HT-29 (cell line): ENCODE data around the gene FADS1. TPM values are rescaled to one million over a fixed set of nuclear protein-coding genes. Genes with fewer than 3 reads are reported as not detected.

Experiments used
- DNase-seq: peaks from one replicate; pipeline ENCODE4 v3.0.0-alpha.2; 2015; ENCODE audit warnings: low spot score
- total RNA-seq: library from RNA; depleted of rRNA; stranded (reverse); fragments of >200 nt; shearing (Covaris generic); gene quantifications from 2 replicates; pipeline ENCODE4 v1.2.3, GENCODE V29; 2014

FADS1 gene
- total RNA-seq, 1 experiment from 2014 or later: 9.4 TPM

DNA sequence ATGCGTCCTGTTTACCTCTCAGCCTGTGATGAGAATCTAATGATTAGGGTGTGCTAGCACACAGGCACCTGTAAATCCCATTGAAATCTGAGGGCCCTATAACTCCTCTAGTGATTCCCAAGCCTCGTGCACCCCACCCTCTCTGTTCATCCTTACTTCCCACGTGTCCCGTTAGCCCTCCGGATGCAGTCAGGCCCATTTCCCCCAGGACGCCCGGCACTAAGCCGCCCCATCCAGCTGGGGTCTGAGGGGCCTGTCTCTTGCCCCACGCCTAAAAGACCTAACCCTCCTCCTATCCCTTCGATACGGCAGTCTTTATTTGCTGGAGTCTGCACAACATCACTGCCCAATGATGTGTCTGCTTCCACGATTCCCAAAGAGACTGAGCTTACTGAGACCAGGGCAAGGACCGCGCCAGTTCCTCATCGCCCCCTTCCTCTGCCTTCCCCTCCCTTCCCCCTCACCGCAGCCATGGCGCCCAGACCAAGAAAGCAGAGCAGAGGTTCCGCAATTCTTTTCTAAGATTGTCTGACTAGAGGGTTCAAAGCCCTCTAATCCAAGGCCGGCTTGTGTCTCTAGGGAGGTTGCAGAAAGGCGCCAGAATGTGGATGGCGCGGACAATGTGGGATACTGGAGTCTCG lies 10.2 kb upstream of the FADS1 start:
- no peak for DNase-seq

DNA sequence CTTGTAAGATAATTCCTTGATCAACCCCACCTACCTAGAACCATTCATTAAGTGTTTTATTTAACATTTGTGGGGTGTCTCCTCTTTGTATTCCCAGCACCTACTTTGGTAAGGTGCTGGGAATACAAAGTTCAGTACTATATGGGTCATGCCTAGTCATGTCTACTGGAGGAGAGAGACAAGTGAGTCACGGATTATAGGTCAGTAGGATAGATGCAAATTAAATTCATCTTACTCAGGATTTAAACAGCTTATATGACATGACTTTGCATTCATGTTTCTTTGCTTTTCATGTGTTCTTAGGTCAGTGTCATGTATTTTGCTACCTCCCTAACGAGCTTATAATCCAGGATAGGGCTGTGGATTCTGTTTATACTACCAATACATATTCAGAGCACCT lies 3.4 kb upstream of the FADS1 start:
- DNase-seq: no peak

DNA sequence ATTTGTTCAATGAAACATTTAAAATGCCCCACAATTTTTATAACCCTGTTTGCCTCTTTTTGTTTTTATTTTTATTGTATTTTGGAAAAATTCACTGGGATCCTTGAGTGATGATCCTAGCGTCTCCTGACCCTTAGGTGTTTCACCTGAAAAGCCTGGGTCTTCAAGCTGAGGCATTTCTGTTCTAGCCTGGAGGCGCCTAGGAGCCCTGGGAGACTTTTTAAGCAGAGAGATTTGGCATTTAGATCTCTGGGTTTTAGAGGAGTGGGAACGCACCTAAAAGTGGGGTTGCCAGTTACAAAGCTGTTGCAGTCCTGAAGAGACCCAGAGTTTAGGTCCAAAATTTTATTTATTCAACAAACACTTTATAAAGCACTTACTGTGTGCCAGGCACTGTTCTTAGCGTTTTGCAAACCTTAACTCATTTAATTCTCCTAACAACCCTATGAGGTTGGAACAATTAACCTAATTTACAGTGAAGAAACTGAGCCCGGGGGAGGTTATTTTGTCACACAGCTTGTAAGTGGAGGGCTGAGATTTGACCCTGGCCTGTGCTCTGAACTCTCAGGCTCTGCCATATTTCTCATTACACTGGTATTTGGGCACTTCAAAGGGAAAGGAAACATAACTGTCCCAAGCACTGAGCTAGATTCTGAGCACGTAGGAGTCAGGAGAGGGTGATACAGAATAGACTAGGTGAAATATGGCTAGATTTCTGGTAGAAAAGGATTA lies 834 bp upstream of the FADS1 start:
- DNase-seq: no peak

GRCh38 chr11:61815790-61816735 lies 740 bp downstream of the FADS1 start:
- no peak for DNase-seq

GRCh38 chr11:61814958-61815789 lies 1.6 kb downstream of the FADS1 start:
- DNase-seq: peak; percentile 89

GRCh38 chr11:61814247-61814957 lies 2.4 kb downstream of the FADS1 start:
- peak; percentile 52 for DNase-seq

DNA sequence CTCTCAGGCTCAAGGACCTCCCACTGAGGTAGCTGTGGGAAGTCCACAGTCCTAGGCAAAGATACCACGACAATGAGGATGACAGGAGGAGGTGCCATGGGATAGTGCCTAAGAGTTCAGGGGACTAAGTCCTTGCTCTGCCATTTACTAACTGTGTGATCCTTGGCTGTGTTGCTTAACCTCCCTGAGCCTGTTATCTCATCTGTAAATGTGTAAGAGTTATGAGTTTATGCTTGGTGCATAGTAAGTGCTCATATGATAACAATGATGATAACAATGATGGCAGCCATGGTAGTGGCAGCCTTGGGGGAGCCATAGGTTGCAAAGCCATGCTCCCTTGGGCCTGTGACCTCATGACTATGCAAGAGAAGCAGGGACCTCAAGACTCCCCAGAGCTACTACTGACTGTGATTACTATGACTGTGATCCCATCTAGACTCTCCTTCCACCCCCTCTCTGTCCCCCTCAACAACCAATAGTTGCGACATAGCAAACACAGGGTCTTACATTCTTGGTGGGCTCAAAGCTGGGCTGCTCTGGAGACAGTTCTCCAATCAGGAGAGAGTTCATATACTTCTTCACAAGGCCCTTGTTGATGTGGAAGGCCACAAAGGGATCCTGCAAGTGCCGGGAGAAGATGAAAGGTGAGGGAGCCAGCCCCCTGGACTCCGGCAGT lies 3.9 kb downstream of the FADS1 start:
- no peak for DNase-seq

DNA sequence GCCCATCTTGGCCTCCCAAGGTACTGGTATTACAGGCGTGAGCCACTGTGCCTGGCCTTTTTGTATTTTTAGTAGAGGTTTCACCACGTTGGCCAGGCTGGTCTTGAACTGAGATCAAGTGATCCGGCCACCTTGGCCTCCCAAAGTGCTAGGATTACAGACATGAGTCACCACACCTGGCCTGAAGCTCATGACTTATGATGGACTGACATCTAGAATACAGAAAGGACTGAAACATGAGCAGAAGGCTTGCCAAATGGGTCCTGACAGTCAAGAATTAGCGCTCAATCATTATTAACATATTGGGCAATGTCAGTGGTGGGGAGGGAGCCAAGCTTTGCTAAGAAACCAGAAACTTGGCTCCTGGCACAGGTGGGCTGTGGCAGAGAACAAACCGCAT lies 5.0 kb downstream of the FADS1 start:
- DNase-seq: no peak

GRCh38 chr11:61810671-61811175 lies 6.1 kb downstream of the FADS1 start:
- no peak for DNase-seq

- no peak for DNase-seq
Observed at GRCh38 chr11:61806785-61807184, 10.0 kb downstream of the FADS1 start.

GRCh38 chr11:61805146-61805545 lies 11.7 kb downstream of the FADS1 start:
- DNase-seq: no peak

- no peak for DNase-seq
Observed at GRCh38 chr11:61803889-61804647, 12.7 kb downstream of the FADS1 start.

- no peak for DNase-seq
Observed at GRCh38 chr11:61802605-61803004, 14.2 kb downstream of the FADS1 start.

- no peak for DNase-seq
Observed at GRCh38 chr11:61800331-61801281, 16.2 kb downstream of the FADS1 start.

GRCh38 chr11:61799665-61800284 lies 17.0 kb downstream of the FADS1 start:
- no peak for DNase-seq

DNA sequence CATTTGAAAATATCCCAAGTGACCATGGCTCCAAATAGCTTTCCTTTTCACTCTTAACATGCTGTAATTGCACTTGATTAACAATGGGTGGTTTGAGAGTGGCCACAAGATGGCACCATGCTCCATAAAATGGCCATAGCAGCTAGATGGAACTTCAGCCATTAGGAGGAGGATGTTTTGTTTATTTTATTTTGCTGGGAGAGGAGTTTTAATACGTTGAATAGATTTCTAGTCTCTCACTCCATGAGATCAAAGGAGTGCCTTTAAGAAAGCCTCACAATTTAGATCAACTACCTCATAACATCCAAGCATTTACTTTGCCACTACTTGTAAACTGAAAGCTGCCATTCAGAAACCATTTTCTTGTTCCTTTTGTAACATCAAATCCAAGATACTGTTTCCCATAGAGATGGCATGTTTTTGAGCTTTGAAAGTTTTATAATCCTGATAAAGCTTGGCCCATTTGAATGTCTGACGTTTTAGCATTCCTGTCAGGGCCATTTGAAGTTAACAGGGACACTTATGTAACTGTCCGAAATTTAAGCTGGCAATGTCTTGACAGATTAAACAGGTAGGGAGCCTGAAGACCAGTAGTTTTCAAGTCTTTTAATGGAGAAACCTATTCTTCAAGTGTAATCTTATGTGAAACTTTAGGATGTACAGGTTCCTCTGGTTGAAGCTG lies 19.4 kb downstream of the FADS1 start:
- peak; percentile 92 for DNase-seq
